Measurements from ENCODE around the gene ESRRB.

ESRRB gene

GRCh38 chr14:76331328-76332011 lies 44.5 kb upstream of the ESRRB start:
- no peak for TF ChIP-seq CTCF (IDR thresholded peaks at IDR 0.05)
- no peak for TF ChIP-seq ZFX (IDR thresholded peaks at IDR 0.05; ENCODE audit: borderline replicate concordance)
- H3K27ac ChIP-seq: no peak overlapping the region

- TF ChIP-seq ZFX (IDR thresholded peaks at IDR 0.05; ENCODE audit: borderline replicate concordance) (no peak), CTCF (IDR thresholded peaks at IDR 0.05) (no peak)
- no peak overlapping the region for H3K27ac ChIP-seq
These were observed 42.3 kb upstream of the ESRRB start for GRCh38 chr14:76333664-76334063.

GRCh38 chr14:76334316-76334715 lies 41.6 kb upstream of the ESRRB start:
- no peak overlapping the region for H3K27ac ChIP-seq
- TF ChIP-seq CTCF (IDR thresholded peaks at IDR 0.05) (no peak), ZFX (IDR thresholded peaks at IDR 0.05; ENCODE audit: borderline replicate concordance) (no peak)

DNA sequence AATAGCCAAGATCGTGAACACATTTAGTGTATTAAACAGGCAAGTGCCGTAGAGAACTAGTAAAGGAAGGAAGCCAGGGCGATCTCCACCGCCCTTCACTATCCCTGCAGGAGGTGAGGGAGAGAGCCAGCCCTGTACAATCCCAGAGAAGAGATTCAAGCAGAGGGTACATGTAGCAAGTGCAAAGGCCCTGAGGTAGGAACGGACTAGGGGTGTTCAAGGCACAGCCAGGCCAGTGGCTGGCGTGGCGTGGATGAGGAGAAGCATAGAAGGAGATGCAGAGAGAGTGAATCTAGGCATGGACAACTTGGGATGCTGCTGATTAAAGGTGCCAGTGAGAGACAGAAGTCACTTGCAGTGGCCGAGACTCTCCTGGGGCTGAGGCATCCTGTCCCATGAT lies 39.1 kb upstream of the ESRRB start:
- no peak for TF ChIP-seq CTCF (IDR thresholded peaks at IDR 0.05)
- no peak for TF ChIP-seq ZFX (IDR thresholded peaks at IDR 0.05; ENCODE audit: borderline replicate concordance)
- H3K27ac ChIP-seq: no peak overlapping the region

GRCh38 chr14:76337635-76338545 lies 38.0 kb upstream of the ESRRB start:
- TF ChIP-seq ZFX (IDR thresholded peaks at IDR 0.05; ENCODE audit: borderline replicate concordance) (no peak), CTCF (IDR thresholded peaks at IDR 0.05) (no peak)
- H3K27ac ChIP-seq: no peak overlapping the region

DNA sequence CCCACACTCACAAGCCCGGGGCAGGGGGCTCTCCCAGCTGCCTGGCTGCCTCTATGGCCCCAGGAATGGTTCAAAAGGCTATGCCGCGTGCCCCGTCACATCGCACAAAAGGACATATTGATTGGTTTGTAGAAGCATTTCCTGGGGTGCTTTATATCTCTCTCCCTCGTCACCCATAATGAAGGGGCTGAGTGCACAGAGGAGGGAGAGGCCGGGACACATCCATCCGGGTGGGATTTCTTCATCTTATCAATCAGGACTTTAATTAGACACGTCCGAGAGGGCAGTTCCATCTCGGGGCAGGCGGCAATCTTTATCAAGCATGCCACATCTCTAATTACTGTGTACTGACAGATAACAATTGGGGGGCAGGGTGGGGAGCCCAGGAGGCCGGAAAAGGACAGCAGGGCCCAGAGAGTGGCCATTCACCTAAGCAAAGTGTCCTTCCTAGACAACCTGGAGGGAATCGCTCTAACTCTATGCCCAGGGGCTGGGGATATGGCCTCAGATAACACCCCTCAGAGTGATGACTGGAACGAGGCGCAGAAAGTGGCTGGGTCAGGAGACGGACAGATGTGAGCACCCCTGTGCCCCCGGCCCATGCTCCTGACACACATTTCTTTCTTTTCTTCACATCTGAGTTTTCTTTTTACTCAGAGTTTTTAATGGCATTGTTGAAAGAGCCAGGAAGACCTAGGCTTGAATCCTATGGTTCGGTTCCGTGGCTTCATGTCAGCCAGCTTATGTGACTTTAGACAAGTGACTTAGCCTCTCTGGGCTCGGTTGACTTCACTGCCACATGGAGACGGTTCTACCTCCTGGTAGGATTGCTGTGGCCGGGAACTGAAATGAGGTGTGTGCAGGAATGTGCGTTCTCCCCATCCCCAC lies 36.0 kb upstream of the ESRRB start:
- TF ChIP-seq ZFX (IDR thresholded peaks at IDR 0.05; ENCODE audit: borderline replicate concordance) (no peak), CTCF (IDR thresholded peaks at IDR 0.05) (no peak)
- H3K27ac ChIP-seq: no peak overlapping the region
